OCI-M1 (cell line): ENCODE data around the gene SLC19A3.
"Not testable (repeated sequence)": the region's sequence is repeated elsewhere in the genome, so short reads cannot be mapped to it uniquely, and the experiment has no call there.

Experiments
- DNase-seq: peaks from one replicate; lab custom pipeline; 2025; lab: John Stamatoyannopoulos, UW

The SLC19A3 gene

DNA sequence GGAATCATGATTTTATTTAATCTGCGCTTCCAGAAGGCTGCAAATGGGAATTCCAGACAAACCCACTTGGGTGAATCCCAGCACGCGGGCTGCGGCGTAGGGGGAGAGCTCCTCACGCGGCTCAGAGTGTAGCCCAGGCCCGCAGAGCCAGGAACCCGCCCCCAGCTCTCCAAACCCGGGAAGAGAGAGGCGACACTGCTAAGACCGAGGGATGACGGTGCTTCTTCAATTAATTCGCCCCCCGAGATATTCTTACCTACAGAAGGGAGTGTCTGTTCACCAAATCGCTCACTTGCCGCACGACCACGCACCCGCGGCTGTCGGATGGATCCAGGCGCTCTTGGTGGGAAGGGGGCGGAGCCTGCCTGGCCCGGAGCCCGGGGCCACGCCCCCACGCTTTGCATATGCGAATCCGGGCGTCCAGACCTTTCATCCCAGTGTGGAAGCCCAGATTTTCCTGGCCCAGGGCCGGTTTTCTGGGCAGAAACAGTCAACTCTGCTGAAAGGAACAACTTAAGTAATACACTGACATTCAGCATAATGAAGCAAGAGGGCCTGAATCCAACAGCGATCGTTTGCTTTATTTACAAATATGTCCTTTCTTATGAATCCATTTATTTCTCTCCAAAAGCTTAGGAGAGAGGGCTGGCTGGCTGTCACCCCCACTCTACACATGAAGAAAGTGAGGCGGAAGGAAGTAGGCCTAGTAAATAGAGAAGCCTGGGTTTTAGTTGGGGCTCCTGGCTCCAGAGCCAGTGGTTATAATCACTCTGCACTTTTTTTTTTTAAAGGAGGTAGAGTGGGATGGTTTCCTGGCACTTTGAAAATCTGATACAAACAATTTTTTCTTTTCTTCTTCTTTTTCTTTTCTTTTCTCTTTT lies at the start of gene SLC19A3:
SLC19A3 (minus strand) TSS at position 342 of the 881 bp plus-strand sequence. CDS start 15,710 bp downstream, outside the sequence.
- no peak for DNase-seq

- peak; percentile 78 for DNase-seq
These were observed 48.6 kb upstream of the SLC19A3 start for GRCh38 chr2:227766373-227766883.

GRCh38 chr2:227765788-227766372 lies 48.1 kb upstream of the SLC19A3 start:
- no peak for DNase-seq

DNA sequence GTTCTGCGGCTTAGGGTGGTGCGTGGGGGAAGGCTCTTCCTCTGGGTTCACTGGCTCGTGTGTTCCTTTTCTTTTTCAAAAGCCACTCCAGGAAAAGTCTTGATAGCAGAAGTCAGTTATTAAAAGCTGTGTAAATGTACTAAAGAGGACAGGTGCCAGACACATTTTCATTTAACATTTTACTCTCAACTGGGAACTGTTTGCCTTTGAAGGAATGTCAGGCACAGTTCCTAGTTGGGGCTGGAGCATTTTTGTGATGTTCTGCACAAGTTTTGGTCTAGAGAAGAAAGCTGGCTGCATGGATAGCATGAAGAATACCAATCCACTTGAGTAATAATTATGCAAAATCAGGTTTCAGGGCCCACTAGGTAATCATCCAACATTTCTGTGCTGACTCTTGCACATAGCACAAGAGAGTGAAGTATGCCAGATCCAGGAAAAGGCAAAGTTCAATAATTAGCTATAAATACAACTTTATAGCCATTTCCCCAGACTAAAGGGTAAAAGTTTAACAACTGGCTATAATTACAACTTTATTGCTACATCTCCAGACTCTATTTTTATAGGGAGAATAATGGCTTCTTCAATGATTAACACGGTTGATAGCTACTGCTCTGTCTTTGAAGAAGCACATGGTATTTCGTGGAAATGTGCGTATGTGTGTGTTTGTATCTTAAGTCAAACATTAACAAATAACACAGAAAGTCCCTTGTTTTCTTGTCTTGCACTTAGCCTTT lies 44.1 kb upstream of the SLC19A3 start:
- DNase-seq = no peak

GRCh38 chr2:227759411-227760118 lies 41.7 kb upstream of the SLC19A3 start:
- no peak for DNase-seq

GRCh38 chr2:227756261-227756660 lies 38.4 kb upstream of the SLC19A3 start:
- not testable (repeated sequence) for DNase-seq

- no peak for DNase-seq
These were observed 30.3 kb upstream of the SLC19A3 start for GRCh38 chr2:227748079-227748478.

DNA sequence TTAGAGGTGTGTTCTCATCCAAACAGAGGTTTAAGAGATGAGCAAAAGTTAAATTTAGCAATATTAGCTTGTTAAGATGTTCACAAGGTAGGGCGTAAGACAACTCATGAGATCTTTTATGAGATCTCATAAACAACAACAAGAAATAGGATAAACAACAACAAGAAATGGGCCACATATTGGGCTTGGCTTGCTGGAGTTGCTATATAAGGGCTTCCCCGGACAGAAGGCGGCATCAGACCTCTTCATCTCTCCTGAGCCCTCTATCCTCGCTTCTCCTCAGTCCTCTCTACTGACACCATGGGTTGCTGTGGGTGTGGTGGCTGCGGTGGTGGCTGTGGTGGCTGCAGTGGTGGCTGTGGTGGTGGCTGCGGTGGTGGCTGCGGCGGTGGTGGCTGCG lies 27.8 kb upstream of the SLC19A3 start, which contains the start of gene SCYGR8:
SCYGR8 (plus strand) TSS at position 301 of the 400 bp plus-strand sequence; CDS start at position 301, 0 bp downstream.
- DNase-seq = no peak

GRCh38 chr2:227740705-227741104 lies 22.9 kb upstream of the SLC19A3 start:
- DNase-seq = not testable (repeated sequence)

DNA sequence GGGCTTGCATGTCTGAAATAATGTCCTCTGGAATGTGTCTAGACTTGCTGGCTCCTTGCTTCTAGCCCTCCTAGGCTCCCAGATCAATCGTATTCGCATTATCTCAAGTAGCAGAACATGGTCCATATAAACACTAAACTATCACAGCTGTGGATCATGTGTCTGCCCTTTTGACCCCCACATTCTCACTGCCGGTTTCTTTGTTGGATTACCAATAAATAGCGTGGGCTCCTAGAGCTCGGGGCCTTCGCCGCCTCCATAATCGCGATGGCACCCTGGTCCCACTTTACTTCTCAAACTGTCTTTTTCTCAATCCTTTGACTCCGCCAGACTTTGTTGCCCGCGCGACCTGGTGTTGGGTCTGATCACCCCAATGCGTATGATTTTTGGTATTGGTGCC lies 21.5 kb upstream of the SLC19A3 start:
- DNase-seq = no peak

- no peak for DNase-seq
These were observed 10.2 kb upstream of the SLC19A3 start, which contains the start of gene SCYGR7 for GRCh38 chr2:227728035-227728434. Gene SCYGR7, plus strand, starts transcription at chr2:227728335. Its CDS starts 0 bp downstream, at chr2:227728335.

GRCh38 chr2:227724394-227725039 lies 6.7 kb upstream of the SLC19A3 start, which contains the start of gene SCYGR6:
Gene SCYGR6, minus strand, starts transcription at chr2:227724757. Its CDS starts 0 bp downstream, at chr2:227724757.
- DNase-seq = no peak

- not testable (repeated sequence) for DNase-seq
These were observed 5.0 kb upstream of the SLC19A3 start for GRCh38 chr2:227722821-227723220.

GRCh38 chr2:227720680-227721079 lies 2.9 kb upstream of the SLC19A3 start:
- no peak for DNase-seq

- no peak for DNase-seq
These were observed 1.8 kb upstream of the SLC19A3 start for GRCh38 chr2:227719641-227720040.

DNA sequence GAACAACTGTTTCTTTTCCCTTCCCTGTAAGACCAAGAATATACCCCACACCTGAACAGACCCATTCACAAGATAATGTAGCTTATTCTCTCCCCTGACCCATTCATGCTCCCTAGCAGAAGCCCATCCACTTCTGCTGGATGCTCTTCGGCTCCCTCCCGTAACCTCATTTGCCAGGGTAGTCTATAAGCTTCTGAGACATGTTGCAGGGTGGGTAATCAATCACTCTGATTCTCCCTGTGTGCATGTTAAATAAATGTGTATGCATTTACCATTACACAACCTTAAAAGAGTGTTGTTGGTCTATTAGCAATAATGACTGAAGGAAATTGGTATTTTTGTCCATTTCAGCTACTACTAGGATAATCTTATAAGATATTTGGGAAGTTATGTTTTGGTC lies 1.3 kb downstream of the SLC19A3 start:
- no peak for DNase-seq

- no peak for DNase-seq
These were observed 4.5 kb downstream of the SLC19A3 start for GRCh38 chr2:227713291-227713690.

DNA sequence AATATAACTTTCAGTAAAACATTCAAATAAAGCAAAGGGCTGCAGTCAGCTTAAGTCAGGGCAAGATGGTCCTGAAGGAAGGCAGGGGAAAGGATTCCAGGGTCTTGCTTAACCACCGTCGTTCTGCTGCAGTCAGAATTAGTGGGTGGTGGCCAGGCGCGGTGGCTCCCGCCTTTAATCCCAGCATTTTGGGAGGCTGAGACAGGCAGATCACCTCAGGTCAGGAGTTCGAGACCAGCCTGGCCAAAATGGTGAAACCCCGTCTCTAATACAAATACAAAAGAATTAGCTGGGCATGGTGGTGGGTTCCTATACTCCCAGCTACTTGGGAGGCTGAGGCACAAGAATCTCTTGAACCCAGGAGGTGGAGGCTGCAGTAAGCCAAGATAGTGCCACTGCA lies 6.8 kb downstream of the SLC19A3 start:
- no peak for DNase-seq

- DNase-seq = no peak
These were observed 10.4 kb downstream of the SLC19A3 start for GRCh38 chr2:227707390-227707789.

- no peak for DNase-seq
These were observed 11.0 kb downstream of the SLC19A3 start for GRCh38 chr2:227706859-227707258.

DNA sequence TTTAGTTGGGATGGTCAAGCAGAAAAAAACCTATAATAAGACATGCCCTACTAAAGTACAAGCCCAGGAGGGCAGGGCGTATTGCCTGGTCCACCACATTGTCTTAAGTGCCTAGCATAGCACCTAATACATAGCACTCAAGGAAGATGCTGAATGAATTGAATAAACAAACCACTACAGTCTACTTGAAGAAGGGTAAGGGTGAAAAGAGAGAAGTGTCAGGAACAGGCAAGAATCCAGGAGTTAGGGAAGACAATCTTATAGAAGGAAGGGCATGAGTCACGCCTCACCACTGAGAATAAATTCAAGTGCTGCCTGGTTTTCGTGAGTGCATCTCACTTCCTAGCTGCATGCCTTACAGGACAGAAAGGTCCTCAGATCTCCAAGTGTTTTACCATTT lies 13.9 kb downstream of the SLC19A3 start:
- no peak for DNase-seq
